Fibroblast of lung (primary cell): ENCODE results near the gene APH1B.

Source experiments
- CTCF ChIP-seq, 2 donors: IDR thresholded peaks in 1 of 2; conservative IDR thresholded peaks in 1 of 2; 1 replicate in 1 of 2; 2 replicates in 1 of 2; pipeline ENCODE4 v1.5.1; 2011 to 2012; ENCODE audit warnings: low read length in 2 of 2, control low read depth in 1 of 2, inconsistent platforms in 1 of 2, low read depth in 1 of 2, mild to moderate bottlenecking in 1 of 2
- EZH2 ChIP-seq: IDR thresholded peaks from 2 replicates; pipeline ENCODE4 v1.5.1; 2012; ENCODE audit warnings: low read length, control low read depth, mild to moderate bottlenecking; ENCODE audit errors: missing control alignments

GRCh38 chr15:63234451-63234870 lies 42.9 kb upstream of the APH1B start:
- no peak for TF ChIP-seq CTCF (conservative IDR thresholded peaks at IDR 0.05 in 1 of 2, IDR thresholded peaks at IDR 0.05 in 1 of 2; ENCODE audit: low read depth in 1 of 2, low read length in 2 of 2)
- no peak for TF ChIP-seq EZH2
